HG03575 (cell line): ENCODE measurements around the gene PDGFRA.
"Not testable (repeated sequence)": the region's sequence is repeated elsewhere in the genome, so short reads cannot be mapped to it uniquely, and the experiment has no call there.

Experiments used
- ATAC-seq: cut with Tn5 transposase; IDR thresholded peaks from one replicate; pipeline ENCODE4 v1.9.1; 2021; ENCODE audit not compliant: unreplicated experiment, insufficient number of reproducible peaks, low FRiP score; ENCODE audit errors: extremely low read depth

The PDGFRA gene

DNA sequence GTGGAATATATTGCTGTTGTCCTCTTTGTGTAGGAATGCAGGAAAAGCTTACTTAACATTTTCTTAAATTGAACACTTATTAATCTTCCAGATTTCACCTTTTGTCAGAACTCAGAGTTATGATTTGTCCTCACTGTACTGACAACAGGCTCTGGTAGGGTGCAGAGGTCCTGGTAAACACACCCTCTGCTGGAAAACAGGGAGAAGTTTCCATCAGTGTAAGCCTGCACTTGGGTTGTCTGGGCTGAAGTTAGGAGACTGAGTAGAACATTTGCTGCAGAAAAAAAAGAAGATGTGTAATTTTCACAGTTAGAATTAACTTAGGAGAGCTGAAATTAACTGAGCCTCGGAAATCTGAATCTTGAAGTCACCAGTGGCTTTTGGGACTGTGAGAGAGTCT lies 23.2 kb downstream of the PDGFRA start:
- not testable (repeated sequence) for ATAC-seq

DNA sequence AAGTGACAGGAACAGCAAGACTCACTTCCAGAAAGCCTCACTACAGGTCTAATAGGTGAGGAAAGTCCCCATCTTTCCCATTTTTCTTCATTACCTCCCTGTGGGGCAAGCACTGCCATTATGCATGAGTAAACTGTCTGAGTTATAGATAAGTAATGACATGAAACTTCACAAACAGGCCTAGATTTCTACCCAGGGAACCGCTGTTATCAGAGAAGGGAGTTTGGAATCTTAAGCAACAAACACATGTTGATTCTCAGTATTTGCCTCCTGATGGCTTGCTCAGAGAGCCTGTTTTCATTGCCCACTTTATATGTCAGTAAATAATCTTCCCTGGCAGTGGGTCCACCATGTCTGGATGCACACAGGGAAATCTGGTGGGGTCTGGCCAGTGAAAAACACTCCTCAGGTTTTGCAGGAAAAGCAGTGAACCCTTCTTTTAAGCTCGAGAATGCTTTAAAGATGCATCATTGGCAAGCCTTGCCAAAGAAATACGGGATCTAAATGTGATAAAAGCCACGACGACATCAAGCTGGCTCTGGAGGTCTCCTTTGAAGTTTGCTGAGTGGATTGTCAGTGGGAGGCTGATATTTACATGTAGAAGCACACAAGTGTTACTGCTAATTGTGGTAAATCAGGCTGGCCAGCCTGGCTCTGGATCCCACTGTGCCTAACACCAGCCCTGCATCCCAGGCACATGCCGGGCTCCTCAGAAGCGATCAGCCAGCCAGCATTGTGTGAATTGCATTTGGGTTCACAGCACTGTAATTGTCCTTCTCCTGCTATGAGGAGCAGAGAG lies 25.2 kb downstream of the PDGFRA start:
- no peak for ATAC-seq

DNA sequence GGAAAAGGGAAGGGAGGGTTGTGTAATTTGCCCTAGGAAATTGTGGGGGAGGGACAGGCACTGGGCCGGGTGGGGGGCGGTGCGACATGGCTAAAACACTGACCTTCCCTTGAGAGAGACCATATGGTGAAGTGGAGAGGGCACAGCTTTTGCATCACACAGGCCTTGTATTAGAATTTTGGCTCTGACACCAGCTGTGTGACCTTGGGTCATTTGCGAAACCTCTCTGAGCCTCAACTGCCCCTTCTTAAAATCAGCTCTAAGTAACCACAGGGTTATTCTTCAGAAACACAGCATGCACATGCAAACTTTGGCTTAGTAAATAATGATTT lies 25.8 kb downstream of the PDGFRA start:
- ATAC-seq, result no peak

DNA sequence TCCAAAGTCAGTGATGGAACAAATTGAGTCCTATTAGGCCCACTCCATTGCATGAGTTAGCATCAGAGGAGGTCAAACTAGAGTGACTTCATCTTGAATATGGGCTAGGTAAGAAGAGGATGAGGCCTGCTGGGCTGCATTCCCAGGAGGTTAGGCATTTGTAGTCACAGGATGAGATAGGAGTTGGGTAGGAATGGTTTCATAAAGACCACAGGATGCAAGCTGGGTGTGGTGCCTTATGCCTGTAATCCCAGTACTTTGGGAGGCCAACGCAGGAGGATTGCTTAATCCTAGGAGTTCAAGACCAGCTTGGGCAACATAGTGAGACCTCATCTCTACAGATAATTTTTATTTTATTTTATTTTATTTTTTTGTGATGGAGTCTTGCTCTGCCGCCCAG lies 26.8 kb downstream of the PDGFRA start:
- no peak for ATAC-seq

DNA sequence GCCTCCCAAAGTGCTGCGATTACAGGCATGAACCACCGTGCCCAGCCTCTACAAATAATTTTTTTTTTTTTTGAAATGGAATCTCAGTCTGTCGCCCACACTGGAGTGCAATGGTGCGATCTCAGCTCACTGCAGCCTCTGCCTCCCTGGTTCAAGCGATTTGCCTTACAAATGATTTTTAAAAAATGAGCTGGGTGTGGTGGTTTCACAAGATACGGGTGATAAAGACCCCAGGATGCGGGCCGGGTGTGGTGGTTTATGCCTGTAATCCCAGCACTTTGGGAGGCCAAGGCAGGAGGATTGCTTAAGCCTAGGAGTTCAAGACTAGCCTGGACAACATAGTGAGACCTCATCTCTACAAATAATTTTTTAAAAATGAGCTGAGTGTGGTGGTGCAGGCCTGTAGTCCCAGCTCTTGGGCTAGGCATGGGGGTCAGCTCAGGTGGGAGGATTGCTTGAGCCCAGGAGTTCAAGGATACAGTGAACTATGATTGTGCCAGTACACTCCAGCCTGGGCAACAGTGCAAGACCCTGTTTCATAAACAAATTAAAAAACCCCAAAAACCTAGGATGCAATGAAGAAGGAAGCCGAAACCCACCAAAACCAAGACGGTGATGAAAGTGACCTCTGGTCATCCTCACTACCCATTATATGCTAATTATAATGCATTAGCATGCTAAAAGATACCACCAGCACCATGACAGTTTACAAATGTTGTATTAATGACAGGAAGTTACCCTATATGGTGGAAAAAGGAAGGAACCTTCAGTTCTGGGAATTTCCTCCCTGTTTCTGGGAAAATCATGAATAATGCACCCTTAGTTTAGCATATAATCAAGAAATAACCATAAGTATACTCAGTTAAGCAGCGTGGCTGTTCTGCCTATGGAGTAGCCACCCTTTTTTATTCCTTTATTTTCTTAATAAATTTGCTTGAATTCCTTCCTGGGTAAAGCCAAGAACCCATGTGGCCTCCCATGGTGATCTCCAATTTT lies 27.7 kb downstream of the PDGFRA start:
- no peak for ATAC-seq

DNA sequence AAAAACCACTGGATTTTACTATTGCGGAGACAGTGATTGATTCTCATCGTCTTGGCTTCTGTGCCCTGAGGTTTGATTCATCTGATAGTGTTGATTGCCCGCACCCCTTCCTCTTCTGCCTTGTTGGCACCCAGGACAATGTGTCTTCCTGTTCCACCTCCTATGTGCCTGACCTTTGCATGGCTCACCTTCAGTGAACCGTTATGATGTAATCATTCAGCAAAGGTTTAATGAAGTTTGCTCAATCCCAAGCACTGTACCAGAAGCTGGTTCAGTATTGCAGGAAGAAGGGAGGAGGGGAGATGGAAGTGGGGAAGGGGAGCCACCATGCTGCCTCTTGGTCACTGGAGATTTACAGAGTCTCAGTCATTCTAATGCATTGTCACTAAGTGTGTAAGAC lies 36.3 kb downstream of the PDGFRA start:
- no peak for ATAC-seq

DNA sequence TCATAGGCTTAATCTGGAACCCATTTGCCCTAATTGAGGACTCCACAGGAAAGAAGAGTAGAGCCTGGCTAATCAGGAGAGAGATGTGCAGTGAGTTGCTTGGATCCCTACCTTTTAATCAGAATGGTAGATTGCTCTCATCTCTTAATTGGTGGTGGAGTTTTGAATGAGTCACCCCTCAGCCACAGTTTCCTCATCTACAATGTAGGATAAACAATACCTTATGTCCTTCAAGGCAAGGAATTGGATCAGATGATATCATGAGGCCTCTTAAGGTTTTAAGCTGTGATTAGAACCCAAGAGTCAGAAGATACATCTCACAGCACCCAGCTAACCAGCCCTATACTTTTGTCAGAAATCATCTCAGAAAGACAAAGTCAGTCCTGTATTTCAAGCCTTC lies 39.1 kb downstream of the PDGFRA start:
- ATAC-seq, result no peak

DNA sequence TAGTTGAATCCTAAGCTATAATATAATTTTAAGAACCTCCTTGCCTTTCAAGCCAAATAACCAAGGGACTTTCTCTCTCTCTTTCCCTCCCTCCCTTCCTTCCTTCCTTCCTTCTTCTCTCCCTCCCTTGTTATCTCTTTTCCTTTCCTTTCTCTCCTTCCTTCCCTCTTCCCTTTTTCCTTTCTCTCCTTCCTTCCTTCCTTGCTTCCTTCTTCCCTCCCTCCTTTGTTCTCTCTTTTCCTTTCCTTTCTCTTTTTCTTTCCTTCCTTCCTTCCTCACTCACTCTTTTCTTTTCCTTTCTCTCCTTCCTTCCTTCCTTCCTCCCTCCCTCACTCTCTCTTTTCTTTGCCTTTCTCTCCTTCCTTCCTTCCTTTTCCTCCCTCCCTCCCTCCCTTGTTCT lies 42.4 kb downstream of the PDGFRA start:
- ATAC-seq, result no peak

DNA sequence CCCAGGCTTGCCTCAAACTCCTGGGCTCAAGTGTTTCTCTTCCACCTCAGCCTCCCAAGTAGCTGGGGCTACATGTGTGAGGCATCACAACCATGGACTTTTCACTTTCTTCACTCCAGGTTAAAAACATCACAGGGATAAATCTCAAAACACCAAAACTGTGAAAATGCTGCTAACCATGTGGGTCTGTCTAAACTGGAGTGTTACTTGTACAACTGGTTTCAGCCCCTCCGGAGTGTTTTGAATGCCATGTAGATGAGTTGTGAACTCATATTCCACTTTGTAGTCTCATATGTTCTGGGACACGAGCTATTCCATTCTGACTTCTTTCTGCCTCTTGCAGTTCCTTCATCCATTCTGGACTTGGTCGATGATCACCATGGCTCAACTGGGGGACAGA lies 43.0 kb downstream of the PDGFRA start:
- ATAC-seq, result no peak

DNA sequence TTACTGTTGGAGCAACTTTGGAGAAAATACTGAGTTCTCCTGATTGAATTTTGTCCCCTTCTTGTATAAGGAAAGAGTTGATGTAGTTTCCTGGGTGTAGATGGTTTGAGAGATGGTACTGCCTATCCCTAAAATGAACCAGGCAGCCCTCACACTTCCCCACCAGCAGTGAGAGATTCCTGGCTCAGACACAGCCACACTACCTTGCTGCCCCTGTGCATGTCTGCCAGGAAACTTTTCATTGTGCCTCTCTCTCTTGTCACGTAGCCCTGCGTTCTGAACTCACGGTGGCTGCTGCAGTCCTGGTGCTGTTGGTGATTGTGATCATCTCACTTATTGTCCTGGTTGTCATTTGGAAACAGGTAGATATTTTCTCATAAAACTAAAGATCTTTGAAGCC lies 45.2 kb downstream of the PDGFRA start:
- no peak for ATAC-seq

DNA sequence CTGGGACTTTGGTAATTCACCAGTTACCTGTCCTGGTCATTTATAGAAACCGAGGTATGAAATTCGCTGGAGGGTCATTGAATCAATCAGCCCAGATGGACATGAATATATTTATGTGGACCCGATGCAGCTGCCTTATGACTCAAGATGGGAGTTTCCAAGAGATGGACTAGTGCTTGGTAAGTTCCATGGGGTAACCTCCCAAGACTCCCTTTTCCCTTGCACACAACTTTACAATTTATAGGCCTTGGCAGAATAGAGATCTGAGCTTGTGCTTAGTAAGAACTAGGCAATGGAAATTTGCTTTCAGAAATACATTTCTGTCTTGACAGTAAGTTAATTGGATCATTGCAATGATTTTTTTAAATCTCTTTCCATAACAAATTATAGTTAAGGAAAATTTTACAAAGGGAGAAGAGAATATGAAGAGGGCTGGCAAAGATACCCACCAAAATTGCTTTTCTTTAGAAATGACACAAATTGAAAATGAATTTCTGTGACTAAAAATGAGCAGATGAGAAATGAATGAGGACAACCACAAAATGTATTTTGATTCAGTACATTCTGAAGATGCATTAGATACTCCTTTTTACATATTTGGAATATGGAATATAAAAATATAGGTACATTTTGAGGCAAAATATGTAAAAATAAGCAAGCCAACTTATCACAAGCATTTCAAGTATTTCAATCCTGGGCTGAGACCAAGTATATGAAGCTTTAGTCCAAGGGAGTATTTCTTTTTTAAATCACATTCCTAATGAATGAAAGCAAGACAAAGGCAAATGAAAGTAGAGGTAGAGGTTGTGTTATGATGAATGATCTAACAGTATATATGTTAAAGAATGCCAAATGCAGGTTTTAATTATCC lies 45.9 kb downstream of the PDGFRA start:
- no peak for ATAC-seq

DNA sequence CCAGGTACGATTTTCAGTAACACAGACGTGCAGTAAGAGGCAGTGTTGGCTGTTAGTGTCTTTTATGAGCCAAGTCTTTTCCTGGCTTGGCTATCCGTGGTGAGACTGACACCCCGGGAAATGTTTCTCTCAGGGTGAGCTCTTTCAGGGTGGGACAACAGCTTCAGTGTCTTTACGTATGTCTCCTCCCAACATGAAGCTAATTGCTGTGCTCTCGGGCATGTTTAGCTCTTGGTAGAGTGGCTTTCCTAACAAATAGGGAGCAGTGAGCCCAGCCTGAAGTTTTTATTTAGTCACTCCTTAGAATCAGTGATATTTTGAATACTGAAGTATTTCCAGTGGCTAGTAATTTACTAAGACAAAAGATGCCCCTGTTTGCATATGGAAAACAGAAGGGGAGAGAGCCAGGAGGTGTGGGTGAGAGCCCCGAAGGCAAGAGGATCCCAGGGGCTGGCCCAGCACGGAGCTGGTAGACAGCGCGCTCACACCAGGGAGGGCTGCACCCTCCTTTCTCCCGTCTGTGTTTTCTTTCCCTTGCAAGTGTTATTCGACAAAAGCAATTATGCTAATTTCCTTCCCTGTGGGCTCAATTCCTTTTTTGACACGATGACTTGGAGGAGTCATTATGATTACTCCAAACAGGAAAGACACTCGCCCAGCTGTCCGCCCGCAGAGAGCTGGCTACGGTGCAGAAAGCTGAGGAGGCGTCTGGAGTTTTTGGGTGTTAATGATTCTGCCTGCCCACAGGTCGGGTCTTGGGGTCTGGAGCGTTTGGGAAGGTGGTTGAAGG lies 47.7 kb downstream of the PDGFRA start:
- ATAC-seq, result no peak

DNA sequence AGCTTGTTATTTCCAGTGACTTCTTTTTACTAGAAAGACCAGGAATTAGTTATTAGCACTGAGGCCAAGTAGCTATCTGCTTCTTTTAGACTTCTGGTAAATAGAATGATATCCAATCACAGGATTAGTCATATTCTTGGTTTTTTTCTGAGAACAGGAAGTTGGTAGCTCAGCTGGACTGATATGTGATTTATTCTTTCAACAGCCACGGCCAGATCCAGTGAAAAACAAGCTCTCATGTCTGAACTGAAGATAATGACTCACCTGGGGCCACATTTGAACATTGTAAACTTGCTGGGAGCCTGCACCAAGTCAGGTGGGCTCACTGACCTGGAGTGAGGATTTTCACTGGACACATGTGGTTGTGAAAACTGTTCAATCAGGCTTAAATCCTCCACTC lies 48.6 kb downstream of the PDGFRA start:
- no peak for ATAC-seq

DNA sequence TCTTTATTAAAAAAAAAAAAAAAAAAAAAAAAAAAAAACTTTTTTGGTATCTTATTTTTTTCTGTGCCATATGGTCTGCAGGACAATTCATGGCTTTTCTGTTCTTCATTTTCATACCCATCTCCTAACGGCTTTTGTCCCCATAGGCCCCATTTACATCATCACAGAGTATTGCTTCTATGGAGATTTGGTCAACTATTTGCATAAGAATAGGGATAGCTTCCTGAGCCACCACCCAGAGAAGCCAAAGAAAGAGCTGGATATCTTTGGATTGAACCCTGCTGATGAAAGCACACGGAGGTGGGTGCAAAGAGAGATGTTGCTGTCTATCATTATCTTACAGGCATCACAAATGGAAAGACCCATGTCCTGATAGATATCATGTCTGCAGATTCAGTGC lies 49.1 kb downstream of the PDGFRA start:
- ATAC-seq, result no peak

DNA sequence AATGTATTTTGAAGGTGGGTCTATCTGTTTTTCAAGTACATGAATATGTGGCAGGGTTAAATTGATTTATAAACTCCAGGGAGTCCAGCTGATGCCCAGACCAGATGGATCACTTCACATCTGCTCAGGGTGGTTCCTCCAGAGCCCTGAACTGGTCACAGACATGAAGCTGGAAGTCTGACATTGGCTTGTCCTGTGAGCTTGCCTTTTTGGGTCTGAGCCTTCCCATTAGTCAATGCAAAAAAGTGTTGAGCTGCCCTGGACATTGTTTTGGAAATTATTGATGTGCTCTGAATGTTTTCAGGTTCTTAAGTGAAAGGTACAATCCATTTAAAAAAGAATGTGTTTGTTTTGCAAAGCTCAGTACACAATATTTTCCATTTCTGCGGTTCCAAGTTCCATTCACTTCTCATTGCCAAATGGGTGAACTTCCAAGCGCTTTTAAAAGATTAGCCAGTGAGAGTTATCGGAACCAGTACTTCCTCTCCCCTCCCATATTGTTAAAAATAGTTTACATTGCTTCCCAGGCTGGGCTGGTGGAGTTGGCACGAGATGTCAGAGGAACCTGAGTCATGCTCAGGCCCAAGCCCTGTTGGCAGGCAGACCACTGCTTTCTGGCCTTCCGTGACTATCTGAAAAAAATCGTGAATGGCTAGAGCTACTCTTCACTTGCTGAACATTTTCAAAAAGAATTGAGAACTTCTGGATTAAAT lies 52.1 kb downstream of the PDGFRA start:
- ATAC-seq, result no peak

DNA sequence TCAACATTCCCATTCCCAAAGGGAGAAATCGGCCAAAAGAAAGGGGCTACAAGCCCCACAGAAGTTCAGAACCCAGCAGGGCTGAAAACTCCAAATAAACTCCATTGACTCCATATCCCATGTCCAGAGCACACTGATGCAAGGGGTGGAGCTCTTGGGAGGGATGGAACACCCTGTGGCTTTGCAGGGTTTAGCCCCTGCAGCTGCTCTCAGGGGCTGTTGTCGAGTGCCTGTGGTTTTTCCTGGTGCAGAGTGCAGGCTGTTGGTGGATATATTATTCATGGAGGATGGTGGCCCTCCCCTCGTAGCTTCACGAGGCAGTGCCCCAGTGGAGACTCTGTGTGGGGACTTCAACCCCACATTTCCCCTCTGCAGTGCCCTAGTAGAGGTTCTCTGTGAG lies 53.7 kb downstream of the PDGFRA start:
- no peak for ATAC-seq

DNA sequence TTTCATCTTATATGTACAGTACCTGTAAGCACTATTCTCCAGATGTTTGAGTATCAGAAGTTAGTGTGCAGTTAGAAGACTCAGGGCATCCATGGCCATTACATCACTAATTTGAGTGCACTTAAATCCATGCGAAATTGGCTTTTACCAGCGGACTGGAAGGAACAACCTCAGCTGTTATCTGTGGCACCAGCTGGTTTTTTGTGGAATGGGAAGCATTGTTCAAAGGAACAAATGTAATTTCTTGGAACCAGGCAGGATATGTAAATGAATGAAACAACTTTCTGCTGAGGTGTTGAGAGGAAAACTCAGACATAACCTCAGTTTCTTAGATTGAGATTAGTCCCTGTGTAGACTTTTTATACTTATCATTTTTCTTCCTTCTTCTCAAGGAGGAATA lies 60.2 kb downstream of the PDGFRA start:
- ATAC-seq, result no peak

DNA sequence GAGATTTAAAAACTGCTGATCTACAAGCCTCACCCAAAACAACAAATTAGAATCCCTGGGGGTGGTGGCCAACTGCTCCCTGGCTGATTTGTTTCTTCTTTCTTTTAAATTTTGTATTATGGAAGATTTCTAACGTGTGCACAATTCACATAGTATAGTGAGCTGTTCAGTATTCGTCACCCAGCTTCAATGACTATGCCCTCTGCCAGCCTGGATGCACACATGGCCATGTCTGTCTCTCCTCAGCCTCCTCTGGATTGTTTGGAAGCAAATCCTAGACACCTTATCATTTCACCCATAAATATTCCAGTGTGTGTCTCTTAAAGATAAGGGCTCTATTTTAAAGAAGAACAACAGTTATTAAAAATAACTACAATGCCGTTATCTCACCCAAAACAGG lies 61.9 kb downstream of the PDGFRA start:
- ATAC-seq, result no peak
